GM12865 (cell line): ENCODE measurements around the gene TBC1D25.

Experiments
- DNase-seq: peaks from one replicate; pipeline ENCODE4 v3.0.0; 2010; ENCODE audit warnings: low read depth
- H3K4me3 ChIP-seq: 2 replicates; pipeline ENCODE4 v1.5.1; 2011; ENCODE audit warnings: mild to moderate bottlenecking, low read depth, low read length, control low read depth
- CTCF ChIP-seq: IDR thresholded peaks from 2 replicates; pipeline ENCODE4 v1.5.1; 2011; ENCODE audit warnings: low read length, control low read depth, low read depth, inconsistent platforms; ENCODE audit not compliant: insufficient read depth; ENCODE audit errors: missing control alignments

Gene TBC1D25

GRCh38 chrX:48559636-48560035 is 20.1 kb downstream of the TBC1D25 start:
- DNase-seq, result no peak
- H3K4me3 ChIP-seq, result no peak overlapping the region
- TF ChIP-seq CTCF, result no peak

- TF ChIP-seq CTCF, result no peak
- H3K4me3 ChIP-seq, result no peak overlapping the region
- no peak for DNase-seq
These were observed 20.5 kb downstream of the TBC1D25 start for GRCh38 chrX:48560056-48560455.

GRCh38 chrX:48560681-48561080 is 21.2 kb downstream of the TBC1D25 start:
- no peak for DNase-seq
- H3K4me3 ChIP-seq, result no peak overlapping the region
- TF ChIP-seq CTCF, result no peak

- peak; percentile 83 for DNase-seq
- no peak for TF ChIP-seq CTCF
These were observed 30.4 kb downstream of the TBC1D25 start for GRCh38 chrX:48569958-48570357.

GRCh38 chrX:48573690-48574269 is 34.3 kb downstream of the TBC1D25 start:
- TF ChIP-seq CTCF, result no peak
- peak overlapping the region; percentile 65 for H3K4me3 ChIP-seq
- DNase-seq, result no peak

More at GRCh38 chrX:48569958-48570357, 30.4 kb downstream of the TBC1D25 start:
- no peak overlapping the region for H3K4me3 ChIP-seq

GRCh38 chrX:48574270-48575266 is 35.1 kb downstream of the TBC1D25 start, which contains the start of gene RBM3:
TSS of gene RBM3 (plus strand) at chrX:48574484. CDS start at chrX:48575181, 697 bp downstream.
- H3K4me3 ChIP-seq, result peak within 1 kb of the TSS; percentile 79
- peak; percentile 22 for TF ChIP-seq CTCF
- DNase-seq, result peak; percentile 96

GRCh38 chrX:48575642-48576041 is 36.1 kb downstream of the TBC1D25 start:
- no peak for DNase-seq
- TF ChIP-seq CTCF, result no peak
- H3K4me3 ChIP-seq, result peak overlapping the region; percentile 79
